Measurements from ENCODE around the gene SRRD.

- no peak for TF ChIP-seq POLR2A (IDR thresholded peaks at IDR 0.05)
- TF ChIP-seq CTCF (IDR thresholded peaks at IDR 0.05) = no peak
Observed at GRCh38 chr22:26477341-26477731, 6.3 kb upstream of the SRRD start.

All from Peyer's patch (tissue), 4 donors.